HCT116 (cell line): ENCODE results near the gene TFE3. TPM values are rescaled to one million over a fixed set of nuclear protein-coding genes. Genes with fewer than 3 reads are reported as not detected.

Source experiments
- ATAC-seq: fragments of 200-7000 bp; cut with Tn5 transposase; 2 replicates; pipeline ENCODE4 v1.9.1; 2020; ENCODE audit warnings: mild to moderate bottlenecking, moderate library complexity
- BruUV-seq: library from RNA; stranded (reverse); fragments of 400-500 nt; replicated peaks from 2 replicates; lab custom pipeline; 2021; lab: Mats Ljungman, UMichigan
- CTCF ChIA-PET: fragments of 300-600 bp; sonication (Branson Sonifier 250); formaldehyde crosslinking; loops from one replicate; lab custom pipeline; 2021; ENCODE audit warnings: antibody characterized with exemption; lab: Charles Lee
- POLR2A ChIA-PET: fragments of 300-600, 350-600 bp; sonication (Branson Sonifier 250); formaldehyde crosslinking; loops from one replicate; lab custom pipeline; 2021; ENCODE audit warnings: antibody characterized with exemption; lab: Charles Lee
- RAD21 ChIA-PET, 2 experiments: fragments of 300-600 bp; sonication (Branson Sonifier 250); formaldehyde crosslinking; loops; one replicate each; lab custom pipeline; 2023; ENCODE audit warnings: low total read pairs in 2 of 2; ENCODE audit not compliant: uncharacterized antibody in 2 of 2, unreplicated experiment in 2 of 2, low non-redundant PET in 1 of 2; lab: Charles Lee
- DNase-seq: peaks from one replicate; pipeline ENCODE4 v3.0.0-alpha.2; 2010; ENCODE audit warnings: low read depth, low spot score
- H2AFZ ChIP-seq: fragments of 200-600 bp; shearing (Covaris generic), sonication (generic); 2 replicates; pipeline ENCODE4 v1.6.1; 2017; ENCODE audit warnings: low read depth, mixed run types, mixed read lengths, antibody characterized with exemption, low read length; ENCODE audit not compliant: poor library complexity, severe bottlenecking
- H3K27ac ChIP-seq: 2 replicates; pipeline ENCODE4 v1.5.1; 2012; ENCODE audit warnings: low read depth, low read length
- H3K27me3 ChIP-seq: fragments of 200-600 bp; sonication (generic); 2 replicates; pipeline ENCODE4 v1.6.1; 2016; ENCODE audit warnings: mixed run types, low read length, mixed read lengths; ENCODE audit not compliant: insufficient read depth
- H3K36me3 ChIP-seq, 2 experiments: fragments of 200-500 bp in 1 of 2; fragments of 200-600 bp in 1 of 2; sonication (Bioruptor generic) in 1 of 2; sonication (generic) in 1 of 2; 2 replicates each; pipeline versions ENCODE4 v1.5.1 to v1.6.1; 2014 to 2016; ENCODE audit warnings: low read length in 2 of 2, inconsistent platforms in 1 of 2, mixed read lengths in 1 of 2, mixed run types in 1 of 2; ENCODE audit not compliant: insufficient read depth in 2 of 2, control insufficient read depth in 1 of 2
- H3K4me1 ChIP-seq, 2 experiments: fragments of 200-600 bp in 1 of 2; sonication (generic) in 1 of 2; 2 replicates each; pipeline versions ENCODE4 v1.5.1 to v1.6.1; 2012 to 2017; ENCODE audit warnings: low read length in 2 of 2, inconsistent platforms in 1 of 2, mild to moderate bottlenecking in 1 of 2, mixed read lengths in 1 of 2, mixed run types in 1 of 2, moderate library complexity in 1 of 2; ENCODE audit not compliant: insufficient read depth in 2 of 2, control insufficient read depth in 1 of 2
- H3K4me2 ChIP-seq: fragments of 200-600 bp; sonication (generic); 2 replicates; pipeline ENCODE4 v1.6.1; 2017; ENCODE audit warnings: mixed run types, low read length, mixed read lengths
- H3K4me3 ChIP-seq, 2 experiments: fragments of 200-600 bp in 1 of 2; sonication (generic) in 1 of 2; replicated peaks in 1 of 2; 2 replicates each; pipeline ENCODE4 v1.5.1; 2011 to 2016; ENCODE audit warnings: low read length in 2 of 2, control low read depth in 1 of 2, low read depth in 1 of 2, mild to moderate bottlenecking in 1 of 2, mixed read lengths in 1 of 2, mixed run types in 1 of 2
- H3K79me2 ChIP-seq: fragments of 200-600 bp; sonication (generic); 2 replicates; pipeline ENCODE4 v1.6.1; 2017; ENCODE audit warnings: mild to moderate bottlenecking, mixed run types, low read length, moderate library complexity, mixed read lengths; ENCODE audit not compliant: insufficient read depth
- H3K9ac ChIP-seq: fragments of 200-600 bp; sonication (generic); 2 replicates; pipeline ENCODE4 v1.6.1; 2016; ENCODE audit warnings: low read length, mixed read lengths
- H3K9me2 ChIP-seq: fragments of 200-600 bp; sonication (generic), shearing (Covaris generic); 2 replicates; pipeline ENCODE4 v1.6.1; 2017; ENCODE audit warnings: mixed run types, mild to moderate bottlenecking, moderate library complexity; ENCODE audit not compliant: insufficient read depth
- H3K9me3 ChIP-seq, 2 experiments: fragments of 200-500 bp in 1 of 2; fragments of 200-600 bp in 1 of 2; sonication (Bioruptor generic) in 1 of 2; sonication (generic) in 1 of 2; 2 replicates each; pipeline ENCODE4 v1.6.1; 2014 to 2017; ENCODE audit warnings: low read length in 2 of 2, mixed read lengths in 2 of 2, inconsistent platforms in 1 of 2, low read depth in 1 of 2, mild to moderate bottlenecking in 1 of 2, mixed run types in 1 of 2, moderate library complexity in 1 of 2; ENCODE audit not compliant: control insufficient read depth in 1 of 2, insufficient read depth in 1 of 2
- H4K20me1 ChIP-seq: fragments of 200-600 bp; sonication (generic), shearing (Covaris generic); 2 replicates; pipeline ENCODE4 v1.6.1; 2017; ENCODE audit warnings: mixed run types, mild to moderate bottlenecking, moderate library complexity; ENCODE audit not compliant: insufficient read depth
- CEBPB ChIP-seq: IDR thresholded peaks from 2 replicates; pipeline ENCODE4 v1.6.1; 2012; ENCODE audit warnings: low read depth
- EGR1 ChIP-seq: IDR thresholded peaks from 2 replicates; pipeline ENCODE4 v1.6.1; 2012; ENCODE audit warnings: low read depth
- ELF1 ChIP-seq: IDR thresholded peaks from 2 replicates; pipeline ENCODE4 v1.6.1; 2012; ENCODE audit warnings: low read depth, borderline replicate concordance
- EZH2phosphoT487 ChIP-seq: fragments of 200-600 bp; IDR thresholded peaks from 2 replicates; pipeline ENCODE4 v1.6.1; 2018; ENCODE audit warnings: antibody characterized with exemption, borderline replicate concordance
- FOSL1 ChIP-seq: IDR thresholded peaks from 2 replicates; pipeline ENCODE4 v1.6.1; 2012; ENCODE audit warnings: low read depth
- JUND ChIP-seq: IDR thresholded peaks from 2 replicates; pipeline ENCODE4 v1.6.1; 2012
- POLR2A ChIP-seq: IDR thresholded peaks from 2 replicates; pipeline ENCODE4 v1.7.0; 2011; ENCODE audit warnings: borderline replicate concordance; ENCODE audit not compliant: insufficient read depth, insufficient read length; ENCODE audit errors: extremely low read depth
- REST ChIP-seq: IDR thresholded peaks from 2 replicates; pipeline ENCODE4 v1.6.1; 2012; ENCODE audit warnings: low read depth
- SIN3A ChIP-seq: IDR thresholded peaks from 2 replicates; pipeline ENCODE4 v1.6.1; 2012; ENCODE audit warnings: low read depth
- SP1 ChIP-seq: IDR thresholded peaks from 2 replicates; pipeline ENCODE4 v1.6.1; 2012; ENCODE audit warnings: low read depth
- TCF7L2 ChIP-seq: IDR thresholded peaks from 2 replicates; pipeline ENCODE4 v1.7.0; 2011; ENCODE audit warnings: borderline replicate concordance, inconsistent platforms; ENCODE audit not compliant: insufficient read depth, insufficient read length; ENCODE audit errors: extremely low read depth
- intact Hi-C: fragments of 100-400 bp; cut with micrococcal nuclease; formaldehyde crosslinking; loops from 2 replicates; pipeline ENCODE4 v1.10.0; 2022
- total RNA-seq: library from RNA; stranded (reverse); gene quantifications from one replicate; pipeline ENCODE4 v1.2.1, GENCODE V29; 2021; ENCODE audit not compliant: unreplicated experiment
- TF ChIP-seq, protein P1 (sequence below), 3 experiments: fragments of 200-600 bp in 1 of 3; sonication (generic) in 1 of 3; IDR thresholded peaks in 2 of 3; conservative IDR thresholded peaks in 1 of 3; 2 replicates each; pipeline ENCODE4 v1.5.1; 2012 to 2017; ENCODE audit warnings: low read depth in 2 of 3, low read length in 2 of 3, antibody characterized with exemption in 1 of 3, borderline replicate concordance in 1 of 3, control low read depth in 1 of 3, mild to moderate bottlenecking in 1 of 3, mixed read lengths in 1 of 3, mixed run types in 1 of 3, moderate library complexity in 1 of 3; ENCODE audit not compliant: insufficient read depth in 1 of 3

The TFE3 gene
- total RNA-seq, 1 experiment from 2014 or later = 17.1 TPM

GRCh38 chrX:49066278-49066677 lies 23.1 kb upstream of the TFE3 start:
- intact Hi-C loops = no loop called here
- no peak overlapping the region for H3K9ac ChIP-seq
- no peak overlapping the region for H3K27ac ChIP-seq
- CTCF ChIA-PET = no interaction called here
- H3K36me3 ChIP-seq = no peaks in the 10 kb centered on the region
- H3K4me2 ChIP-seq = no peak overlapping the region
- H3K4me1 ChIP-seq = no peaks in the 10 kb centered on the region
- ATAC-seq = no peak
- H2AFZ ChIP-seq = no peak overlapping the region
- no peak for DNase-seq
- no peaks in the 10 kb centered on the region for H3K27me3 ChIP-seq
- BruUV-seq = no TSS peak
- no peaks in the 10 kb centered on the region for H3K79me2 ChIP-seq
- RAD21 ChIA-PET = no interaction called here
- H3K9me2 ChIP-seq = no peaks in the 10 kb centered on the region
- no peaks in the 10 kb centered on the region for H3K9me3 ChIP-seq
- POLR2A ChIA-PET = no interaction called here
- H4K20me1 ChIP-seq = no peaks in the 10 kb centered on the region
- H3K4me3 ChIP-seq = no peak overlapping the region
- TF ChIP-seq EZH2phosphoT487 (no peak), CEBPB (no peak), SP1 (no peak), SIN3A (no peak), EGR1 (no peak), JUND (no peak), FOSL1 (no peak), POLR2A (no peak), TCF7L2 (no peak), ELF1 (no peak), REST (no peak)
- TF ChIP-seq, protein P1, sequence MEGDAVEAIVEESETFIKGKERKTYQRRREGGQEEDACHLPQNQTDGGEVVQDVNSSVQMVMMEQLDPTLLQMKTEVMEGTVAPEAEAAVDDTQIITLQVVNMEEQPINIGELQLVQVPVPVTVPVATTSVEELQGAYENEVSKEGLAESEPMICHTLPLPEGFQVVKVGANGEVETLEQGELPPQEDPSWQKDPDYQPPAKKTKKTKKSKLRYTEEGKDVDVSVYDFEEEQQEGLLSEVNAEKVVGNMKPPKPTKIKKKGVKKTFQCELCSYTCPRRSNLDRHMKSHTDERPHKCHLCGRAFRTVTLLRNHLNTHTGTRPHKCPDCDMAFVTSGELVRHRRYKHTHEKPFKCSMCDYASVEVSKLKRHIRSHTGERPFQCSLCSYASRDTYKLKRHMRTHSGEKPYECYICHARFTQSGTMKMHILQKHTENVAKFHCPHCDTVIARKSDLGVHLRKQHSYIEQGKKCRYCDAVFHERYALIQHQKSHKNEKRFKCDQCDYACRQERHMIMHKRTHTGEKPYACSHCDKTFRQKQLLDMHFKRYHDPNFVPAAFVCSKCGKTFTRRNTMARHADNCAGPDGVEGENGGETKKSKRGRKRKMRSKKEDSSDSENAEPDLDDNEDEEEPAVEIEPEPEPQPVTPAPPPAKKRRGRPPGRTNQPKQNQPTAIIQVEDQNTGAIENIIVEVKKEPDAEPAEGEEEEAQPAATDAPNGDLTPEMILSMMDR (IDR thresholded peaks at IDR 0.05 in 2 of 3, conservative IDR thresholded peaks at IDR 0.05 in 1 of 3; ENCODE audit: borderline replicate concordance in 1 of 3, insufficient read depth in 1 of 3, low read depth in 2 of 3, low read length in 2 of 3) = no peak
- TF ChIP-seq, all 23 proteins: peak for 0
